Amniotic epithelial cell (primary cell): Measurements from ENCODE around the gene ST6GALNAC2.

Experiments used
- DNase-seq: peaks from one replicate; pipeline ENCODE4 v3.0.0-alpha.2; 2010; ENCODE audit warnings: low read depth

The ST6GALNAC2 gene

DNA sequence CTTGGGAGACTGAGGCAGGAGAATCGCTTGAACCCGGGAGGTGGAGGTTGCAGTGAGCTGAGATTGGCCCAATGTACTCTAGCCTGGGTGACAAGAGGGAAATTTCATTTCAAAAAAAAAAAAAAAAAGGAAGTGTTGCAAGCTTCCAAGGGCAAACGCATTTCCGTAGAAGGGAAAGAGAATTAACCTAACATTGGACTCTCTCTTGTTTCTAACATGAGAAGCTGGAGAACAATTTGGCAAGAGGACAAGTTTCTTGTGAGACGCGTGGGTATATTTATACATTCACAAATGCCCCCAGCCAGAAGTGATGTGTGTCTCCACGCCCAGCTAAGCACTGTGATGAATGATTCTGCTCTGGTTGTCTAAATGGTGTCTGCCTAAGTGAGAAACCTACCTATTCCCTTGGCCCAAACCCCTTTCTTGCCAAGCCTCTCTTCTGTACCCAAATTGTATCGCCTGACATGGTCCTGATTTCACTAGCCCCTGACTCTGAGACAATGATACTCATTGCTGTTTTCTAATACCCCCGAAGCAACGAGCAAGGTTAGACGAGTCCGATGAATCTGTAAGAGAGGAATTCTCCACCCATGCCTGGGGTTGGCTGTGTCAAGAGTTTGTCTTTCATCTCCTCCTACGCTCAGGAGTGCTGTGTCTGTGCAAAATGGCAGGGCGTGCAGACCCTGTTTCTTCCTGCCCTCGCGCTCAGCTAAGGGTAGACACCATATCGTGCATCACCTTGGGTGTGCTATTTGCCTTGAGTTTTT is 14.2 kb upstream of the ST6GALNAC2 start:
- DNase-seq: no peak

- no peak for DNase-seq
Observed at GRCh38 chr17:76598004-76598439, 12.4 kb upstream of the ST6GALNAC2 start.

DNA sequence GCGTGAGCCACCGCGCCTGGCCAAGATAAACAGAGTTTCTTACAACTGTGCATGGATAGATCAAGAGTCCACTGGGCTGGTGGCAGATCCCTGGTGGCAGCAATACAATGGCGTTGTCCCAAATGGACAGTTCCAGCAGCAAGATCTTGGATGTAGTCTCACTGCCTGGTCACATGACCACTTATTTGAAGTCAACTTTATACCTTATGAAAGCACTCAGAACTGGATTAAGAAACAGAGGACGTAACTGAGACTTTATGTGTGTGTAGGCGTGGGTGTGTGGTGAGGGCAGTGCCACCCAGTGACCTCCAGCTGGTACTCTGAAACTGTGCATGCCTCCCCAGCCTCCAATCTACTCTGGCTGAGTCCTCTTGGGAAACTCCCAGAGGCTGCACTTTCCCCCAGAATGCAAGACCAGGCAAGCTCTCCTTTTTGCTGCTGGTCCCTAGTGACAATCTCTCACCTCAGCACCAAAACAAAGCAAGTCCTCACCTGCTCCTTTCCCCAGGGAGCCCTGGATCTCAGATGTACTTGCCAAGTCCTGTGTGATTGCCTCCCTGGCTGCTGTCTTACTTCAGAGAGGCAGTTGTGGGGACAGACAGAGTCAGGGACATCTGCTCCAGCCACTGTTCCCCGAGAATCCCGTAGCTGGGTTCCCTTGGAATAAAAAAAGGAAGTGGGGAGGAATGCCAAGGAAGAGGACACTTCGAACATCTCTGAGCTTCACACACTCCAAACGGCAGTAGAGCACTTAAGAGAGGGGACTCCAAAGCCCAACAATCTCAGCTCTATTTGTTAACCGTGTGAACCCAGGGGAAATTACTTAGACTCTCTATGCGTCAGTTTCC is 11.7 kb upstream of the ST6GALNAC2 start:
- no peak for DNase-seq

- DNase-seq: peak; percentile 39
Observed at GRCh38 chr17:76594690-76595089, 9.0 kb upstream of the ST6GALNAC2 start.

- no peak for DNase-seq
Observed at GRCh38 chr17:76593959-76594358, 8.3 kb upstream of the ST6GALNAC2 start.

GRCh38 chr17:76593384-76593826 is 7.7 kb upstream of the ST6GALNAC2 start:
- DNase-seq: no peak

DNA sequence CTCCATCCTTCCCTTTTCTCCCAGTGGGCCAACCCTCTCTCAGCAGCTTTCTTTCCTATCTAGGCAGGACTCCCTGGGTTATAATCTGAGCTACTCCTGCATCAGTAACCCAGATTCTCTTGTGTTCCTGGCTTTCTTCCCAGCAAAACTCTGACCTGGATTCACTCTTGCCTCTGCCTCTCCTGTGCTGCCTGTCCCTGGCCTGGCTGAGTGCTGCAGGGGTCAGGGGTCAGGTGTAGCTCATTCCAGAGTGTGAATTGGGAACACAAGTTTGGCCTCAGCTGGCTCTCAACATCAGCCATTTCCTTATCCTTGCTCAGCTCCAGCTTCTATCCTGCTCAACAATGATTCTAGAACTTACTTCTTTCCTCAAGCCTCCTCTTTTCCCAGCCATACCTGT is 2.5 kb upstream of the ST6GALNAC2 start:
- DNase-seq: no peak

DNA sequence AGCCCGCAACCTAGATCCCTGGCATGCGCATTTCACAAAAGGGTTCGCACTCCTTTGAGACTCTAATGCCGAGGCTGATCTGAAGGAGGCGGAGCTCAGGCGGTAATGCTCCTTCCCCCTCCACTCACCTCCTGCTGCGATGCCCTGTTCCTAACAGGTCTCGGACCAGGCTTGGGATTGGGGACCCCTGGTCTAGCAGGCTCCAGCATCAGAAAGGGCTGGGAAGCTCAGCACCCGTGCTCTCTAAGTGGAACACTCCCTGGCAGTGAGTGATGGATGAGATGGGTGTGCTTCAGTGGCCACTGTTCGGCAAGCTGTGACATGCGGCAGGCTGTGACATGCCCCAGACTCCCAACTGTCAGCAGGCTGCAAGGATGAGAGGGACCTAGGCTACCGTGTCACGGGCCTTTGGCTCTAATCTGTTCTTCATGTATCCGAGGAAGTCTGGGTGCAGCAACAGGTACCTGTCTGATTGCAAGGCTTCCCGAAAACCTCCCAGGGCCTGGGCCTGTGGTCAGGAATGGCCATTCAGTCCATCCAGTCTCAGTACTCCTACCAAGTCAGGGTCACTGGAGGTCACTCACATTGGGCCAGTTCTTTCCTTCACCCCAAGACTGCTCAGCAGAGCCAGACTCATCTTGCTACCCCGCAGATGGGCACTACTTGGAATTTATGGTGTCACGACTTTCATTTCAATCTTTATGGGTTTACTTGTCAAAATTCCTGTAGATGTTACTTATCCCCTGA is 1.3 kb upstream of the ST6GALNAC2 start:
- no peak for DNase-seq

- no peak for DNase-seq
Observed at GRCh38 chr17:76585033-76585648, 519 bp downstream of the ST6GALNAC2 start.

DNA sequence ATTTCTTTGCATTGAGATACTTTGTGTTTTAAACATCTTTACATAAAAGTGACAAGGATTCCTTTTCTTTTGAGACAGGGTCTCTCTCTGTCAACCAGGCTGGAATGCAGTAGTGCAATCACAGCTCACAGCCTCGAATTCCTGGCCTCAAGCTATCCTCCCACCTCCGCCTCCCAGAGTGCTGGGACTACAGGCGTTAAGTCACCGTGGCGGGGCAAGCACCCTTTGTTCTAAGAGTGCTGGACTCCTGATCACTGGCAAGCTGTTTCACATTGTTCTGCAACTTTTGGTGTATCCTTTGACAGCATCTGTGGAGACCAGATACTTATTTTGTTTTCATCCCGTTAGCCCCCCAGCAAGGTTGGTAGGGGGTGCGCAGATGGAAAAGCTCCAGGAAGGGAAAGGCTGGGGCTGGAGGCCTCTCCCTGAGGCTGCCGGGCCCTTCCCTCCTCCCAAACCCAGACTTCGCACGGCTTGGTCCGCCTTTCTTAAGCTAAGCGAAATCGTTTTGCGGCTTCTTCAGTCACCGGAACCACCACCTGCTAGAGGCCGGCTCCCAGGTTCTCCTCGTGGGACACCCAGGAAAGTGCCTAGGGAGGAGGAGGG is 1.1 kb downstream of the ST6GALNAC2 start:
- no peak for DNase-seq

DNA sequence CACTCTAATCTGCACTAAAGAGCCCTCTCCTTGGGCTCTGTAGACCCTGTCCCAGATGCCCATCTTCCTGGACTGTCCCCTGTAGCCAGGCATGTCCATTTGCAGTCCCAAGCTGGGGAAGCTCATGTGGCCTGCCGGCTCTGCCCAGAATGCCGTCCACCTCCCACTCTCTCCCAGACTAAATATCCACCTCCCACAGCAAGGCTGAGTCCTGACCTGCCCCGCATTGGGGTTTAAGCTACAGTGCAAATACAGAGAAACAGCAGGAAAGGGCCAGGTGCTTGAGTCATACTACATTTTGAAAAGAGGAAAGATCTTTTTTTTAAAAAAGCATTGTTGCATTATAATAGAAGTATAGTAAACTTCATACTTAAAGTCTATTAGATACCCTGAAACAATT is 3.0 kb downstream of the ST6GALNAC2 start:
- DNase-seq: no peak

GRCh38 chr17:76581515-76581914 is 4.1 kb downstream of the ST6GALNAC2 start:
- DNase-seq: no peak

GRCh38 chr17:76579281-76579680 is 6.4 kb downstream of the ST6GALNAC2 start:
- DNase-seq: no peak

DNA sequence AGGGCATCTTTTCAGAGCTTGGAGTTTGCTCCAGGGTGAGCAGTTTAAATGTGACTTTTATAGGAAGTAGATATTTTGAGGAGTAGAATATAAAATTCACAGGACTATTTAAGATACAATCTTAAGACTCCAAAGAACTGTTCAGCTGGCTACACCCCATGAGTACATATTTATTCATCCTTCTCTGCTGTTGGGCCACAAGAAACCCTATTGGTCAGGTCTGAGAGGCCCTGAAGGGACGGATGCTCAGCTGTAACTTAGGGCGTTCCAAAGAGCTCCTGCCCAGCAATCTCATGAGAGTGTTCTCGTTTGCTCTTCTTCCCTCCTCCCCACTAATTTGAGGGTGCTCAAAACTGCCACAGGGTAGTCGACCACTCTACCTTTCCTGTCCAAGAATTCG is 7.3 kb downstream of the ST6GALNAC2 start:
- no peak for DNase-seq

DNA sequence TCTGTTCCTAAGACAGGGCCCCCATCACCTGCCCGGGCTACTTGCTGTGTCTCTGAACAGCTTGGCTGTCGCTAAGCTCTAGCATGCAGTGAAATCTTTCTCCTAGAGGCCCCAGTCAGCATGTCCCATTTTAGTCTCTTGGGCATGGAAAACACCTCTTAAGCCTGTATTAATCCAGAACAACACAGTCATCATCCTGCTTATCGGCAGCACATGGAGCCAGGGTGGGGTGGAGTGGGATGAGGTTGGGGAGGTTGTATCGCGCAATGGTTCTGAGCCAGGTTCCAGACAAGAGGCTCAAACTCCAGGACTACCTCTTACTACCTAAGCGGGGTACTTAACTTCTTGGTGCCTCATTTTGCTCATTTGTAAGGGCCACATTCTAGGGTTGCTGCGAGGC is 7.8 kb downstream of the ST6GALNAC2 start:
- no peak for DNase-seq

GRCh38 chr17:76576189-76576588 is 9.5 kb downstream of the ST6GALNAC2 start:
- no peak for DNase-seq

- DNase-seq: no peak
Observed at GRCh38 chr17:76575570-76575969, 10.1 kb downstream of the ST6GALNAC2 start.

- DNase-seq: no peak
Observed at GRCh38 chr17:76574166-76574565, 11.5 kb downstream of the ST6GALNAC2 start.

GRCh38 chr17:76573096-76573495 is 12.6 kb downstream of the ST6GALNAC2 start:
- DNase-seq: no peak

DNA sequence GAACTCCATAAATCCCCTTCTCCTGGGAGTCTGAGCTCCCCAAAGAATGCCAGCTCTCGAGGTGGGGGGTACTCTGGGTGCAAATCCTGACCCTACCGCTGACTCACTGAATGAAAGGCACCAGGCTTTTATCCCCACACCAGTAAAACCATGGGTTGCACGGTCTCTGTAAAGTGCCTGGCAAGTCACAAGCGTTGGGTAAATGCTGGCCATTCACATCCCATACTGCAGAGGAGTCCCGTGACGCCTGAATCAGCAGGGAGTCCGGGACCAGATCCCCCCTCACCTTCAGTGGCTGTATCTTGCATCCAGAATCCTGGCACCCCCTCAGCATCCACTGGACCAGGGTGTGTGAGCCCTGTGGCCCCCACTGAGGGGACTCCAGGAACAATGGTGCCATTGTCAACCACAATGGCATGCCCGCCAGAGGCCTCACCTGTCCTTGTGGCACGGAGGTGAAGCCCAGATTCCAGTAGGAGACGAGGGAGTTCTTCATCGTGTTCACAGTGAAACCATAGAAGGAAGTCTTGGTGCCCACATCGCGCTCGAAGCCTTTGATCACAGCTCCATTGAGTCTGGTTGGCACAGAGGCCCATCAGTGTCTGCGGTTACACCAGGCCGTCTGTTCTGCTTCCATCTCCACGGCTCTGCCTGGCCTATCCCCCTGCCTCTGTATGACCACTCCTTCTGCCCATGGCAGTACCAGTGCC is 13.3 kb downstream of the ST6GALNAC2 start:
- no peak for DNase-seq

DNA sequence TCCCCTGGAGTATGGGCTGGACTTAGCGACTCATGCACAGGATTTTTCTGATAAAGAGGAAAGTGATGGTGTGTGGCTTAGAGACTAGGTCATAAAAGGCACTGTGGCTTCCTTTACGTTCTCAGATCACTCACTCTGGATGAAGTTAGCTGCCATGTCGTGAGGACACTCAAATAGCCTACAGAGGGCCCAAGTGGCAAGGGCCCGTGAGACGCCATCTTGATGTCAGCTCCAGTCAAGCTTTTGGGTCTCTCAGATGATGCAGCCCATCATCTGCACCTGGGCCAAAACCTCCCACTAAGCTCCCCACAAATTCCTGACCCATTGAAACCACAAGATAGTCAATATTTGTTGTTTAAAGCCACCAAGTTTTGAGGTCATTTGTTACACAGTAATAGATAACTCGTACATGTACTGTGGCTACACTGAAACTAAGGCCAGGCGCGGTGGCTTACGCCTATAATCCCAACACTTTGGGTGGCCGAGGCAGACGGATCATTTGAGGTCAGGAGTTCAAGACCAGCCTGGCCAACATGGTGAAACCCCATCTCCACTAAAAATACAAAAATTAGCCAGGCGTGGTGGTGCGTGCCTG is 14.7 kb downstream of the ST6GALNAC2 start:
- DNase-seq: no peak
